ENCODE data around the gene SULT1A2. TPM values are rescaled to one million over a fixed set of nuclear protein-coding genes. Genes with fewer than 3 reads are reported as not detected.
"Not testable (repeated sequence)": the region's sequence is repeated elsewhere in the genome, so short reads cannot be mapped to it uniquely, and the experiment has no call there.

Gene SULT1A2
- polyA plus RNA-seq, 1 donor (not counting 4 experiments of a cell fraction or from before 2014, with no cell fraction given): not detected

DNA sequence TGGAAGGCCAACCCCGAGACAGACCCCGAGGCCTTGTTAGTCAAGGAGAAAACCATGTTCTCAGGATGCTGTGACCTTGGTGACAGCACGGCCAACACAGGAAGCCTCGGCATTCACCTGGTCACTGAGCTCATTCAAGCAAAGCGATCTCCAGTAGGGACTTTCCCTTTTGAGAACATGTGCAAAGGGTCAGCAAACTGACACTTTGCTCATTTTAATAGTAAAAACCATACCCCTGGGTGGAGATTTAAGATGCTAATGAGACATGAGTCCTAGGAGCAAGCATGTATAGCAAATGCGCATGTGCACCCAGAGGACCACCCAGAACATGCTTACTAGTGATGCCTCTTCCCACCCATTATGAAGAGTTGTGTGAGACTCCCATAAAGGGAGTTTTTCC lies 5.7 kb upstream of the SULT1A2 start:
- dilution Hi-C loops (cut with MboI; ENCODE audit: extremely low pct_ligation_motif_present, low sequenced_read_pairs): no loop called here
- TF ChIP-seq, protein P1, sequence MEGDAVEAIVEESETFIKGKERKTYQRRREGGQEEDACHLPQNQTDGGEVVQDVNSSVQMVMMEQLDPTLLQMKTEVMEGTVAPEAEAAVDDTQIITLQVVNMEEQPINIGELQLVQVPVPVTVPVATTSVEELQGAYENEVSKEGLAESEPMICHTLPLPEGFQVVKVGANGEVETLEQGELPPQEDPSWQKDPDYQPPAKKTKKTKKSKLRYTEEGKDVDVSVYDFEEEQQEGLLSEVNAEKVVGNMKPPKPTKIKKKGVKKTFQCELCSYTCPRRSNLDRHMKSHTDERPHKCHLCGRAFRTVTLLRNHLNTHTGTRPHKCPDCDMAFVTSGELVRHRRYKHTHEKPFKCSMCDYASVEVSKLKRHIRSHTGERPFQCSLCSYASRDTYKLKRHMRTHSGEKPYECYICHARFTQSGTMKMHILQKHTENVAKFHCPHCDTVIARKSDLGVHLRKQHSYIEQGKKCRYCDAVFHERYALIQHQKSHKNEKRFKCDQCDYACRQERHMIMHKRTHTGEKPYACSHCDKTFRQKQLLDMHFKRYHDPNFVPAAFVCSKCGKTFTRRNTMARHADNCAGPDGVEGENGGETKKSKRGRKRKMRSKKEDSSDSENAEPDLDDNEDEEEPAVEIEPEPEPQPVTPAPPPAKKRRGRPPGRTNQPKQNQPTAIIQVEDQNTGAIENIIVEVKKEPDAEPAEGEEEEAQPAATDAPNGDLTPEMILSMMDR (optimal IDR thresholded peaks at IDR 0.05 in 1 of 3, IDR thresholded peaks at IDR 0.05 in 1 of 3, conservative IDR thresholded peaks at IDR 0.05 in 1 of 3; ENCODE audit: extremely low read depth in 1 of 3, insufficient read depth in 2 of 3, low read length in 3 of 3): no peak
- no peak for TF ChIP-seq EZH2 (IDR thresholded peaks at IDR 0.05; ENCODE audit: low read length)
- H3K4me3 ChIP-seq (ENCODE audit: control insufficient read depth in 2 of 3, extremely low read depth in 1 of 3, insufficient read depth in 2 of 3, low read depth in 1 of 3, low read length in 3 of 3): no peak overlapping the region
- H3K79me2 ChIP-seq (ENCODE audit: control insufficient read depth, insufficient read depth, low read length): no peaks in the 10 kb centered on the region
- no peaks in the 10 kb centered on the region for H3K27me3 ChIP-seq (ENCODE audit: control insufficient read depth, extremely low read depth, insufficient read depth, low read length)
- H3K4me2 ChIP-seq (ENCODE audit: control insufficient read depth, extremely low read depth, insufficient read depth, low read depth, low read length): no peak overlapping the region
- no peaks in the 10 kb centered on the region for H3K9me1 ChIP-seq (ENCODE audit: control insufficient read depth, extremely low read depth, insufficient read depth, low read length)
- FAIRE-seq (no peak), DNase-seq (ENCODE audit: low read depth, low spot score) (no peak)
- no peak overlapping the region for H3K27ac ChIP-seq (ENCODE audit: control insufficient read depth, insufficient read depth, low read length)
- H4K20me1 ChIP-seq (ENCODE audit: control insufficient read depth, extremely low read depth, insufficient read depth, low read length): no peaks in the 10 kb centered on the region
- no peaks in the 10 kb centered on the region for H3K36me3 ChIP-seq (ENCODE audit: control insufficient read depth in 2 of 2, extremely low read depth in 1 of 2, insufficient read depth in 2 of 2, low read length in 2 of 2)
- no peaks in the 10 kb centered on the region for H3K4me1 ChIP-seq (ENCODE audit: control insufficient read depth, extremely low read depth, insufficient read depth, low read length)
- no peak overlapping the region for H3K9ac ChIP-seq (ENCODE audit: control insufficient read depth, extremely low read depth, insufficient read depth, low read length)
- H3K9me3 ChIP-seq (ENCODE audit: control insufficient read depth, low read depth, low read length): no peaks in the 10 kb centered on the region
- no peak overlapping the region for H2AFZ ChIP-seq (ENCODE audit: control insufficient read depth, low read length)

DNA sequence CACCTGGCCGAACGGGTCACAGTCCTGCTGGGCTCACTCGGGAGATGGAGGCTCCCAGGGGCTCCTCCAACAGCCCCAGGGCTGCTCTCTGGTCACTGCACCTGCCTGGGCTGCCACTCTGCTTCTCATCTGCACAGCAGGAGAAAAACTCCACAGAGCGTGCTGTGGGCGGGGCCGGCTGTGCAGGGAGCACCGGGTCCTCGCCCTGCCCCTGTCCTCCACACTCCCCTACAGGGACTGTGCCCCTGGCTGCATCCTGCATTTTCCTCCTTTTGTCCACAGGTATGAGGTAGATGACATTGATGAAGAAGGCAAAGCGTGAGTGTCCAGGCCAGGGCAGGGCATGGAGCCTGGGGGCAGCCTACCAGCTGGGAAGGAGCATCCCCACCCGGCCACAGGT lies 5.2 kb upstream of the SULT1A2 start:
- DNase-seq (ENCODE audit: low read depth, low spot score); H3K27me3 ChIP-seq (ENCODE audit: control insufficient read depth, extremely low read depth, insufficient read depth, low read length); H3K9me1 ChIP-seq (ENCODE audit: control insufficient read depth, extremely low read depth, insufficient read depth, low read length); H2AFZ ChIP-seq (ENCODE audit: control insufficient read depth, low read length); dilution Hi-C loops (cut with MboI; ENCODE audit: extremely low pct_ligation_motif_present, low sequenced_read_pairs); H3K9ac ChIP-seq (ENCODE audit: control insufficient read depth, extremely low read depth, insufficient read depth, low read length); H3K4me2 ChIP-seq (ENCODE audit: control insufficient read depth, extremely low read depth, insufficient read depth, low read depth, low read length); H4K20me1 ChIP-seq (ENCODE audit: control insufficient read depth, extremely low read depth, insufficient read depth, low read length); H3K4me1 ChIP-seq (ENCODE audit: control insufficient read depth, extremely low read depth, insufficient read depth, low read length); FAIRE-seq; H3K4me3 ChIP-seq (ENCODE audit: control insufficient read depth in 2 of 3, extremely low read depth in 1 of 3, insufficient read depth in 2 of 3, low read depth in 1 of 3, low read length in 3 of 3); H3K79me2 ChIP-seq (ENCODE audit: control insufficient read depth, insufficient read depth, low read length); H3K36me3 ChIP-seq (ENCODE audit: control insufficient read depth in 2 of 2, extremely low read depth in 1 of 2, insufficient read depth in 2 of 2, low read length in 2 of 2); H3K27ac ChIP-seq (ENCODE audit: control insufficient read depth, insufficient read depth, low read length); H3K9me3 ChIP-seq (ENCODE audit: control insufficient read depth, low read depth, low read length): not testable (repeated sequence)

DNA sequence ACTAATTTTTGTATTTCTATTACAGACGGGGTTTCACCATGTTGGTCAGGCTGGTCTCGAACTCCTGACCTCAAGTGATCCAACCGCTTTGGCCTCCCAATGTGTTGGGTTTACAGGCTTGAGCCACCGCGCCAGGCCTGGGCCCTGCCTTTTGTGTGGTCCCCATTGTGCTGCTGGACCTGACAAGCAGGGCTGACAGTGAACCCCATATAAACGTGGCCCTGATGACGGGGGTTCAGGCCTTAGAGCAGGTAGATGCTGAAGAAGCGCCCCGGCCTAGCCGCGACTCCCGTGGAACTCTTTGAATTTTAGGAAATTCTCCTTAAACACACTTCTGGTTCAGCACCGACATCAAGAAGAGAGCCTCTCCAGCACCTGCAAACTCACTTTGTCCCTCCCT lies 4.7 kb upstream of the SULT1A2 start:
- FAIRE-seq; DNase-seq (ENCODE audit: low read depth, low spot score); H3K9me3 ChIP-seq (ENCODE audit: control insufficient read depth, low read depth, low read length); H3K79me2 ChIP-seq (ENCODE audit: control insufficient read depth, insufficient read depth, low read length); dilution Hi-C loops (cut with MboI; ENCODE audit: extremely low pct_ligation_motif_present, low sequenced_read_pairs); H3K4me3 ChIP-seq (ENCODE audit: control insufficient read depth in 2 of 3, extremely low read depth in 1 of 3, insufficient read depth in 2 of 3, low read depth in 1 of 3, low read length in 3 of 3); H3K27ac ChIP-seq (ENCODE audit: control insufficient read depth, insufficient read depth, low read length); H2AFZ ChIP-seq (ENCODE audit: control insufficient read depth, low read length); H4K20me1 ChIP-seq (ENCODE audit: control insufficient read depth, extremely low read depth, insufficient read depth, low read length); H3K9me1 ChIP-seq (ENCODE audit: control insufficient read depth, extremely low read depth, insufficient read depth, low read length); H3K36me3 ChIP-seq (ENCODE audit: control insufficient read depth in 2 of 2, extremely low read depth in 1 of 2, insufficient read depth in 2 of 2, low read length in 2 of 2); H3K4me2 ChIP-seq (ENCODE audit: control insufficient read depth, extremely low read depth, insufficient read depth, low read depth, low read length); H3K9ac ChIP-seq (ENCODE audit: control insufficient read depth, extremely low read depth, insufficient read depth, low read length); H3K27me3 ChIP-seq (ENCODE audit: control insufficient read depth, extremely low read depth, insufficient read depth, low read length); H3K4me1 ChIP-seq (ENCODE audit: control insufficient read depth, extremely low read depth, insufficient read depth, low read length): not testable (repeated sequence)

DNA sequence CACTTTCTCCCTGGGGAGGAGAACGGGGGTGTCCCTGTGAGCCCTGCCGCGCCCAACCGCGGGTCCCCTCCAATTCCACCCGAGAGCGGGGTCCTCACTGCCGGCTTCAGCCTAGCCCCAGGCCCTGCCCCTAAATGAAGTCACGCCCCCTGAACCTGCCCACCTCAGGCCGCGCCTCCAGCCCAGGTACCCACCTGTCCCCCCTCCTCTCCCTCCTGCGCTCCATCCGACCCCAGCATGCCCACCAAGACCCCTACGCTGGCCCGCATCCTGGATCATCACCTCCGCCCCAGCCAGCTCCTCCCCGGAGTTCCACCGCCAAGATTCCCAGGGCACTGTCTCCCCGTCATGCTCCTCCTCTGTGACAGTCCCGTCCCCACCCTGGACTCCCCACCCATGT lies 4.1 kb upstream of the SULT1A2 start:
- H3K9ac ChIP-seq (ENCODE audit: control insufficient read depth, extremely low read depth, insufficient read depth, low read length); H3K27me3 ChIP-seq (ENCODE audit: control insufficient read depth, extremely low read depth, insufficient read depth, low read length); dilution Hi-C loops (cut with MboI; ENCODE audit: extremely low pct_ligation_motif_present, low sequenced_read_pairs); H3K4me2 ChIP-seq (ENCODE audit: control insufficient read depth, extremely low read depth, insufficient read depth, low read depth, low read length); H3K79me2 ChIP-seq (ENCODE audit: control insufficient read depth, insufficient read depth, low read length); H3K27ac ChIP-seq (ENCODE audit: control insufficient read depth, insufficient read depth, low read length); DNase-seq (ENCODE audit: low read depth, low spot score); H3K36me3 ChIP-seq (ENCODE audit: control insufficient read depth in 2 of 2, extremely low read depth in 1 of 2, insufficient read depth in 2 of 2, low read length in 2 of 2); H3K9me1 ChIP-seq (ENCODE audit: control insufficient read depth, extremely low read depth, insufficient read depth, low read length); H2AFZ ChIP-seq (ENCODE audit: control insufficient read depth, low read length); H3K9me3 ChIP-seq (ENCODE audit: control insufficient read depth, low read depth, low read length); FAIRE-seq; H3K4me1 ChIP-seq (ENCODE audit: control insufficient read depth, extremely low read depth, insufficient read depth, low read length); H3K4me3 ChIP-seq (ENCODE audit: control insufficient read depth in 2 of 3, extremely low read depth in 1 of 3, insufficient read depth in 2 of 3, low read depth in 1 of 3, low read length in 3 of 3); H4K20me1 ChIP-seq (ENCODE audit: control insufficient read depth, extremely low read depth, insufficient read depth, low read length): not testable (repeated sequence)

Data from keratinocyte (primary cell).